IPS DF 6.9 (cell line): ENCODE data around the gene JMJD7.

Experiments used
- DNase-seq: peaks from one replicate; pipeline ENCODE4 v3.0.0-alpha.2; 2013; ENCODE audit warnings: low read depth, low spot score
- H3K27ac ChIP-seq: one replicate; pipeline ENCODE4 v1.5.1; 2013; ENCODE audit warnings: low read length, control low read depth
- H3K27me3 ChIP-seq: 2 replicates; pipeline ENCODE4 v1.6.1; 2013; ENCODE audit warnings: mild to moderate bottlenecking, low read length; ENCODE audit not compliant: control insufficient read depth, insufficient read depth
- H3K36me3 ChIP-seq: 2 replicates; pipeline ENCODE4 v1.6.1; 2013; ENCODE audit warnings: low read length; ENCODE audit not compliant: control insufficient read depth, insufficient read depth
- H3K4me1 ChIP-seq: 2 replicates; pipeline ENCODE4 v1.6.1; 2013; ENCODE audit warnings: low read length; ENCODE audit not compliant: control insufficient read depth, insufficient read depth
- H3K4me3 ChIP-seq: 2 replicates; pipeline ENCODE4 v1.5.1; 2013; ENCODE audit warnings: mild to moderate bottlenecking, low read length
- H3K9me3 ChIP-seq: 2 replicates; pipeline ENCODE4 v1.6.1; 2013; ENCODE audit warnings: low read length, inconsistent platforms; ENCODE audit not compliant: control insufficient read depth, insufficient read depth
- WGBS: extraction: QIAGEN DNeasy Blood & Tissue Kit; methylation state at CpG from one replicate; pipeline ENCODE4 v1.1.7; 2013; ENCODE audit warnings: mixed read lengths, missing lambda C conversion rate; ENCODE audit not compliant: insufficient read length, insufficient coverage; 5-methylcytosine and 5-hydroxymethylcytosine counted together

The JMJD7 gene

GRCh38 chr15:41873711-41874110 is 45.8 kb downstream of the JMJD7 start:
- H3K27ac ChIP-seq: no peak overlapping the region
- no peak overlapping the region for H3K4me3 ChIP-seq
- no CpG with 5 or more reads among the region's 8 CpGs for WGBS
- H3K27me3 ChIP-seq: no peaks in the 10 kb centered on the region
- no peaks in the 10 kb centered on the region for H3K4me1 ChIP-seq
- no peak for DNase-seq
- H3K36me3 ChIP-seq: no peaks in the 10 kb centered on the region
- no peaks in the 10 kb centered on the region for H3K9me3 ChIP-seq

DNA sequence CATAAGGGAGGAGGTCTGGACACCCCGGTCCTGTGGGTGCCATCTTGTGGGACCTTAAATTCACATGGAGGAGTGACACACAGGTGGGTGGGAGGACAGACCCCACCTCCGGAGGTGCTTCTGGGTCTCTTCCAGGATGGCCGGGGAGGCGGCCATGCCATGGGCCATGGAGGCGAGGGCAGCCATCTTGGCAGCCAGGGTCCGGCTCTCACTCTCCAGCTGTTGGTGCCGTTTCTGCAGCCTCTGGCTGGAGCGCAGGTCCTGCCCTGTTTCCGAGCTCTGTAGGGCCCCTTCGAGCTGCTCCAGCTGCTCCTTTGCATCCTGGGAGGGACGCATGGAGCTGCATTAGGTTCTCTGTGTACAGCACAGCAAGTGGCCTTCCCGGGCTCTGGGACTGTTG is 46.8 kb downstream of the JMJD7 start:
- Histone ChIP-seq H3K27me3 (no peaks in the 10 kb centered on the region), H3K4me1 (no peaks in the 10 kb centered on the region), H3K27ac (no peak overlapping the region), H3K36me3 (no peaks in the 10 kb centered on the region), H3K4me3 (no peak overlapping the region), H3K9me3 (no peaks in the 10 kb centered on the region)
- no CpG with 5 or more reads among the region's 12 CpGs for WGBS
- DNase-seq: no peak

GRCh38 chr15:41876007-41876406 is 48.1 kb downstream of the JMJD7 start:
- Histone ChIP-seq H3K4me1 (no peaks in the 10 kb centered on the region), H3K9me3 (no peaks in the 10 kb centered on the region), H3K27me3 (peaks cover 3% of the 10 kb centered on the region; the same call in 1 of the 2 replicates), H3K27ac (no peak overlapping the region), H3K36me3 (no peaks in the 10 kb centered on the region), H3K4me3 (no peak overlapping the region)
- no CpG with 5 or more reads among the region's 13 CpGs for WGBS
- DNase-seq: no peak

- no peak overlapping the region for H3K4me3 ChIP-seq
- DNase-seq: no peak
- no CpG with 5 or more reads among the region's 12 CpGs for WGBS
- no peaks in the 10 kb centered on the region for H3K36me3 ChIP-seq
- no peak overlapping the region for H3K27ac ChIP-seq
- H3K9me3 ChIP-seq: no peaks in the 10 kb centered on the region
- peaks cover 2% of the 10 kb centered on the region; the same call in 1 of the 2 replicates for H3K4me1 ChIP-seq
- H3K27me3 ChIP-seq: peaks cover 9% of the 10 kb centered on the region; the same call in 1 of the 2 replicates
Observed at GRCh38 chr15:41876689-41877088, 48.8 kb downstream of the JMJD7 start.

DNA sequence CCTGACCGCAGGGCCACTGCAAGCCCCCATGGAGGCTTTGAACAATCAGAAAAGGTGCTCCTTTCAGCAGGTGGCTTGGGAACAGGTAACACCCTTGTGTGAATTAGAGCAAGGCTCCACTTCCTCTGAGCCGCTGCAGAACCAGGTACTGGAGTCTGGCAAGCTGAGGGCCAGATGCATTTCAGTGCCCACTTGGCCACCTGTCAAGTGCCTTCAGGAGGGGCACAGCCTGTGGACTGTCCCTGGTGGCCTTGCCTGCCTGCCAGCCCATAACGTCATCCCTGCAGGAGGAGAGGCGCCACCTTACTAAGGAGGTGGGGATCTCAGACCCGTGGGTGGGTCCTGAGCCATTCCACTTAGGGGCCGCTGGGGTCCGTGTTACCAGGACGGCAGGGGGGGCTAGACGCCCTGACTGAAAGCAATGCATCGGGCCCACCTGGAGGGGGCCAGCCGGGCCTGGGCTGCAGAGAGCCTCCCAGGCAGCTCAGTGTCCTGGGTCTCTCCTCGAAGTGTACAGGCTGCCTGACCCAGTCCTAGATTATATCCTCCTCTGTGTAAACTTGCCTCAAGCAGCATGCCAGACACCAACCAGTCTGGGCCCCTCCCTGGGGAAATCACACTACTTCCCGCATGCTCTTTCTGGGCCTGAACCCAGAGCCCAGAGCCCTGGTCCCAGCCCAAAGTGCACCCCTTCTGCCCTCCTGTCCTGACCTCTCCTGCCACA is 49.9 kb downstream of the JMJD7 start:
- no peak for DNase-seq
- H3K27ac ChIP-seq: no peak overlapping the region
- no CpG with 5 or more reads among the region's 13 CpGs for WGBS
- H3K9me3 ChIP-seq: no peaks in the 10 kb centered on the region
- peaks cover 2% of the 10 kb centered on the region; the same call in 1 of the 2 replicates for H3K4me1 ChIP-seq
- no peak overlapping the region for H3K4me3 ChIP-seq
- H3K27me3 ChIP-seq: peaks cover 12% of the 10 kb centered on the region; the same call in 1 of the 2 replicates
- no peaks in the 10 kb centered on the region for H3K36me3 ChIP-seq

- Histone ChIP-seq H3K4me1 (peaks cover 2% of the 10 kb centered on the region; the same call in 1 of the 2 replicates), H3K9me3 (no peaks in the 10 kb centered on the region), H3K27ac (no peak overlapping the region), H3K36me3 (no peaks in the 10 kb centered on the region), H3K27me3 (peaks cover 14% of the 10 kb centered on the region; the same call in 1 of the 2 replicates), H3K4me3 (no peak overlapping the region)
- DNase-seq: no peak
- WGBS: no CpG with 5 or more reads among the region's 10 CpGs
Observed at GRCh38 chr15:41878355-41878699, 50.4 kb downstream of the JMJD7 start.

GRCh38 chr15:41879321-41879845 is 51.5 kb downstream of the JMJD7 start:
- Histone ChIP-seq H3K36me3 (no peaks in the 10 kb centered on the region), H3K4me1 (peaks cover 2% of the 10 kb centered on the region; the same call in 1 of the 2 replicates), H3K9me3 (no peaks in the 10 kb centered on the region), H3K27ac (no peak overlapping the region), H3K4me3 (no peak overlapping the region), H3K27me3 (peaks cover 14% of the 10 kb centered on the region; the same call in 1 of the 2 replicates)
- DNase-seq: no peak
- WGBS: no CpG with 5 or more reads among the region's 10 CpGs

DNA sequence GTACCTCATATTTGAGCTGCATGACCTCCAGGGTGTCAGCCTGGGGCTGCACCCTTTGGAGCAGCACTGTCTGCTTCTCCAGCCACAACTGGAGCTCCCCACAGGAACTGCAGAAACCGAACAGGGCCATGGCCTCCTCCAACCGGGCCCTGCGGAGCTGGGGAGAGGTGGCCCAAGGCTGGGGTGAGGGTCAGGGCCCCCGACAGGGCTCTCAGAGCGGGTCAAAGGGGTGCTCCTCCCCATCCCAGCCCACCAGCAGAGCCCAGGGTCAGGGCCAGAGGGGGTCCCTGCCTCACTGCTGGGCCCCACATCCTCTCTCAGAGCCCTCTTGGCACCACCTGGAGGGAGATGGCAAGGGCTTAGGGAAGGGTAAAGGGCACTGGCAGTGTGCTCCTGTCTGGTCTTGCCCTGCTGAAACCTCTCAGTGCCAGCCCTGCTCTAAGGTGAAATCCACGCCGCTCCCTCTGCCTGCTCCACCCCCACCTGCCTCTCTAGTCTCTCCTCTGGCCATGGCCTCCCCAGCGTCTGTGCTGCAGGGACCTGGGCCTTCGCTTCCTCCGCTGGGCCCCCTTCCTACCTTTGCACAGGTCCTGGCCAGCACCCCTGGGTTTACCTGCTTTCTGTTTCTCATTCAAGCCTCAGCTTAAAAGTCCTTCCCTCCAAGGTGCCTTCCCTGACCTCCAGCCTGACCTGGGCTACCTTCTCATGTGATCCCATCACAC is 52.4 kb downstream of the JMJD7 start:
- Histone ChIP-seq H3K4me1 (peaks cover 2% of the 10 kb centered on the region; the same call in 1 of the 2 replicates), H3K27me3 (peaks cover 14% of the 10 kb centered on the region; the same call in 1 of the 2 replicates), H3K4me3 (no peak overlapping the region), H3K27ac (no peak overlapping the region), H3K36me3 (no peaks in the 10 kb centered on the region), H3K9me3 (no peaks in the 10 kb centered on the region)
- WGBS: no CpG with 5 or more reads among the region's 10 CpGs
- no peak for DNase-seq

DNA sequence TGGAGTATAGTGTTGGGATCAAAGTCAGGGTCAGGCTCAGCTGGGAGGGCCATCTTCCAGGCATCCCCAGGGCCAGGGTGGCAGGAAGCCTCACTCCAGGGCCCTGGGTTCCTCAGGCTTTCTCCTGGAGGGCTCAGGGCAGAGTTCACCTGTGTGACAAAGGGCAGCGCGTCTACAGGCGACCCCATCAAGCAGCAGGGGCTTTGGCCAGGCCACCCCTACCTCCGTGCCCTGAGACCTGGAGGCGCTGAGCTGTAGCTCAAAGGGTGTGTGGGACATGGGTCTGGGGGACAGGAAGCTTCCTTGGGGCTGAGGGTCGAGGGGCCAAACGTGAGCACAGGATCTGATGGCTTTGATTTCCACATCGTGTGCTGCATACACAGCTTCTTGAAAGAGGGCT is 53.2 kb downstream of the JMJD7 start:
- WGBS: no CpG with 5 or more reads among the region's 8 CpGs
- no peaks in the 10 kb centered on the region for H3K9me3 ChIP-seq
- H3K27ac ChIP-seq: no peak overlapping the region
- peaks cover 2% of the 10 kb centered on the region; the same call in 1 of the 2 replicates for H3K4me1 ChIP-seq
- DNase-seq: no peak
- no peaks in the 10 kb centered on the region; the same call in 1 of the 2 replicates for H3K36me3 ChIP-seq
- peaks cover 14% of the 10 kb centered on the region; the same call in 1 of the 2 replicates for H3K27me3 ChIP-seq
- no peak overlapping the region for H3K4me3 ChIP-seq

DNA sequence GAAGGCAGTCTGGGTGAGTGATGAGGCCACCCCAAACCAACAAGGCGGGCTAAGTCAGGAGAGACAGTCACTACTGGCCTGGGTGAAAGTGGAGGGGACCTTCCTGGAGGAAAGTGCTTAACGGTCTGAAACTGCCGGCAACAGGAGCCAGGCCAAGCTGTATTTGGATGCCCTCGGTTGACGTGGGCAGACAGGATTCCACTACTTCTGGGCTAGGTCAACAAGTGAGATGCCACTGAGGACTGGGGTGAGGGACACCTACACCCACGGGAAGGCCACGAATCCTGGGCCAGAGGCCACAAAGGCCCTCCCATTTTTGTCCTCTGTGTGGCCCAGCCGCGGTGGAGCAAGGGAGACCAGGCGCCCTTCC is 53.6 kb downstream of the JMJD7 start:
- peaks cover 2% of the 10 kb centered on the region; the same call in 1 of the 2 replicates for H3K4me1 ChIP-seq
- WGBS: no CpG with 5 or more reads among the region's 10 CpGs
- DNase-seq: no peak

More for the DNA sequence above, 53.6 kb downstream of the JMJD7 start:
- no peaks in the 10 kb centered on the region; the same call in 1 of the 2 replicates for H3K36me3 ChIP-seq
- no peak overlapping the region; the same call in 1 of the 2 replicates for H3K4me3 ChIP-seq
- peaks cover 14% of the 10 kb centered on the region; the same call in 1 of the 2 replicates for H3K27me3 ChIP-seq
- no peaks in the 10 kb centered on the region for H3K9me3 ChIP-seq
- no peak overlapping the region for H3K27ac ChIP-seq
